SH-SY5Y (cell line): ENCODE measurements around the gene TMEM203.

Source experiments
- GATA2 ChIP-seq: IDR thresholded peaks from 2 replicates; pipeline ENCODE4 v1.6.1; 2011; ENCODE audit warnings: mild to moderate bottlenecking, low read depth, low read length
- GATA3 ChIP-seq: IDR thresholded peaks from 2 replicates; pipeline ENCODE4 v1.6.1; 2011; ENCODE audit warnings: low read depth, mild to moderate bottlenecking, low read length, moderate library complexity

The TMEM203 gene

DNA sequence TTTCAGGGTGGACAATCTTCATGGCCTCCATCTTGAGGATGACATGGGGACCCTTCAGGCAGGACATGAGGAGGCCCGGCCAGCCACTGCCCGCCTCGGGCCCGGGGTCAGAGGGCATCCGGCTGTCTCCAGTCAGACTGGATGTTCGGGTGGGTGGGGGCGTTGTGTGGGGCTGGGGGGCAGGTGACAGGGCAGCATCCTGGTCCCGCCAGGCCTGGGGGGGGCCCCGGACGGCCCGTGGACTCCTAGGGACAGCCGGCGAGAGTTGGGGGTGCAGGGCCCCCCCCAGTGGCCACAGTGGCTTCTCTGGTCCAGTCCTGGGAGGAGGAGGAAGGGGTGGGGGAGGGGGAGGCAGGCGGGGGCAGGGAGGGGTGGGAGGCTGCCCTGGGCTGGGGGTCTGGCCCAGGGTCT, 15.7 kb upstream of the TMEM203 start:
- TF ChIP-seq GATA2 (no peak), GATA3 (no peak)

DNA sequence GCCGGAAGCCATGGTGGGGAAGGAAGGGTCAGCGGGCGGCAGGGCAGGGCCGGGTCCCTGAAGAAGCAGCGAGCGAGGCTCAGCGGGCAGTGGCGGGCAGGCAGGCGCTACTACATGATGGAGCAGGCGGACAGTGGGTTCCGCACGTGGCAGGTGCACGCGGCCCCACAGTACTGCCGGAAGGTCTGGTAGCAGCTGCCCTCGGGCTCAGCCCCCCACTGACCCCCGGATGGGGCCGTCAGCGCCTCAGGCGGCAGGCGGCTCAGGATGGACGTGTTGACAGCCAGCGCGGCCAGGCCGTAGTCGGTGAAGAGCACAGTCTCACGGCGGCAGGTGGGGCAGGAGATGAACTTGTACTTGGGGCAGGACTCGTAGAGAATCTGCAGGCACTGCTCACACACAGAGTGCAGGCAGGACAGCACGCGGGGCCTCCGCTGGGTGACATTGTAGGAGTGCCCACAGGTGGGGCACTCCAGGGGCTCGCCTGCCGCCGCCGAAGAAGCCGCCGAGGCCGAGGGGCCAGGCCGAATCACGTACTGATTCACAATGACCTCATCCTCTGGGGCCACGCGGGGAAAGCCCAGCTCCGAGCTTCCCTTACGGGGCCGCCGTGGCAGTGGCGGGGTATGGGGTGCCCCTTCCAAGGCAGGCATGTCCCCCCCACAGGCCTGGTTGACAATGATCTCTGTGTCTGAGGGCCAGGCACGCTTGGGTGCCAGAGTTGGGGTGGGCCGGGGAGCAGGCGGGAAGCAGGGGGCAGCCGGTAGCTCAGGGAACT, 15.1 kb upstream of the TMEM203 start:
- TF ChIP-seq GATA3 = no peak
- TF ChIP-seq GATA2 = no peak

GRCh38 chr9:137219757-137220316, 14.4 kb upstream of the TMEM203 start:
- TF ChIP-seq GATA2 = no peak
- no peak for TF ChIP-seq GATA3

- no peak for TF ChIP-seq GATA3
- no peak for TF ChIP-seq GATA2
Observed at GRCh38 chr9:137218754-137219271, 13.4 kb upstream of the TMEM203 start.

- TF ChIP-seq GATA3 (no peak), GATA2 (no peak)
Observed at GRCh38 chr9:137218212-137218753, 12.8 kb upstream of the TMEM203 start.

- no peak for TF ChIP-seq GATA2
- TF ChIP-seq GATA3 = no peak
Observed at GRCh38 chr9:137217276-137218211, 12.1 kb upstream of the TMEM203 start.

- no peak for TF ChIP-seq GATA2
- TF ChIP-seq GATA3 = no peak
Observed at GRCh38 chr9:137216188-137216965, 10.9 kb upstream of the TMEM203 start.

GRCh38 chr9:137215196-137215986, 9.9 kb upstream of the TMEM203 start:
- no peak for TF ChIP-seq GATA2
- TF ChIP-seq GATA3 = no peak

DNA sequence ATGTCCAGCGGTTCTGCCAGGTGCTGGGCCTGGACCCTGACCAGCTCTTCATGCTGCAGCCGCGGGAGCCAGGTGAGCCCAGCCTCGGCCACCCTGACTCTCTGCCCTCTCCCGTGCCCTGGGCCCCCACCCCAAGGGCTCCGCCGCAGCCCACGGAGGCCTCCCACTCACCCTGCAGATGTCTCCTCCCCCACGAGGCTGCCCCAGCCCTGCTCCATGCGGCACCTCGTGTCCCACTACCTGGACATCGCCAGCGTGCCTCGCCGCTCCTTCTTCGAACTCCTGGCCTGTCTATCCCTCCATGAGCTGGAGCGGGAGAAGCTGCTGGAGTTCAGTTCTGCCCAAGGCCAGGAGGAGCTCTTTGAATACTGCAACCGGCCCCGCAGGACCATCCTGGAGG, 9.2 kb upstream of the TMEM203 start:
- TF ChIP-seq GATA3 = no peak
- no peak for TF ChIP-seq GATA2

GRCh38 chr9:137213160-137214060, 8.0 kb upstream of the TMEM203 start:
- TF ChIP-seq GATA2 (no peak), GATA3 (no peak)

GRCh38 chr9:137212520-137212919, 7.1 kb upstream of the TMEM203 start:
- TF ChIP-seq GATA3 = no peak

DNA sequence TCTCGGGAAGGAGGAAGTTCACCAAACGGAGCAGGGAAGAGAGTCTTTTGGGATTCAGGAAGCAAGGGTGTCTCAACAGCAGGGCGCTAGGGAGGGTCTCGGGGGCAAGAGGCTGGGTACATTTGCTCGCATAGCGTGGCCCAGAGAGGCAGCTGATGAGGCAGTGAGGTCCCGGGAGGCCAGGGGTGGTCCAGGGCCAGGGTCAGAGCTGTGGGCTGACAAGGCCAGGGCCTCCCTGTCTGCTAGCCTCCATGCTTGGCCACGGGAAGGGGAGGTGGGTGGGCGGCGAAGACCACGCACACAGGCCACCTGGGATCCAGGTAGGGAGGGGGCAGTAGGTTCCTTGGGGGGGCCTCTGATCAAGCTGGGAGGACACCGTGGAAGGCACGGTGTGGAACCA, 6.1 kb upstream of the TMEM203 start:
- TF ChIP-seq GATA2 (no peak), GATA3 (no peak)
